ENCODE data around the gene GET3.

Gene GET3

DNA sequence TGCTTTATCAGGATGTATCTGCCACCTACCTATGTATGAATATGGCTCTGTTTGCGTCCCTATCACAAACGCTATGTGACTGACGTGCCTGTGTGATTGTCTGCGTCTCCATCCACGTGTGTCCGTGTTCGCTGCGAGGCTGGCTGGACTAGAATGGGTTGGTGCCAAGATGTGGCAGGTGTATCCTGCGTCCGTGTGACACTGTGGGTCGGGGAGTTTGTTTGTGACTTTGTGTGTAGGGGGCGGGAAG is 44.8 kb downstream of the GET3 start:
- DNase-seq = no peak

DNA sequence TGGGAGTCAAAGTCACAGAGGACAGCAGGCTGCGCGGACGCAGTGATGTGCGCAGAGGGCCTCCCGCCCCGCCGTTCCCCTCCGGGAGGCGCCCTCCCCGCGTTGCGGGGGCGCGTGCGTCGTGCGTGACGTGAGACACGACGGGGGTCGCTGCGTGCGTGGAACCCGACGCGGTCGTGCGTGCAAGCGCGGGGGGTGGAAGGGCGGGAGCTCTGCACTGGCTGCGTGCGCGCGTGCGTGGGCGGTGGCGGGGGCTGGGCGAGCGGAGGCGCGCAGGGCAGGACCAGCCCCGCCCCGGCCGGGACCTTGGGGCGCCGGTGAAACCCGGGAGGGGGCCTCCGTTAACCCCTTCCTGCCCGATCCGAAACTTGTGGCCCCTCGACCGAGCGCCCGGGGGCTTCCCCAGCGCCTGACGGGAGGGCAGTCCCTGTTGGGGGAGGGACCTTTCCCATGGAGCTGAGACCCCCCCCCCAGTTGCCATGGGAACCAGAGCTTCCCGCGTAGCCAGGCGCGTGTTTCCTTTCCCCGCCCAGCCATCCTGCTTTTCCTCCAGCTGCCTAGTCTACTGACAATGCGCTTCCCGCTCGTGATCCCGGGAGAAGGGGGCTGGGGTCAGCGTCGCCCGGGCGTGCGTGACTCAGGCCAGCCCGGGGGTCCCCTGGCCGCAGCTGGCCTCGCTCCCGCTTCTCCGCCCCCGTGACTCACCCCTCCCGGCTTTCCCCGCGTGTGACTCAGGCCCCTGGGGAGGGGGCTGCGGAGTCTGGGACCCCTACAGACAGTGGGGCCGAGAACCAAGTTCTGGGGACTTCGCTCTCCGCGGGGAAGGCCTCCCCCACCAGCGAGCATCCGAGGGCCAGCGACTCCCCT is 45.4 kb downstream of the GET3 start:
- peak; percentile 29 to 86 for DNase-seq

DNA sequence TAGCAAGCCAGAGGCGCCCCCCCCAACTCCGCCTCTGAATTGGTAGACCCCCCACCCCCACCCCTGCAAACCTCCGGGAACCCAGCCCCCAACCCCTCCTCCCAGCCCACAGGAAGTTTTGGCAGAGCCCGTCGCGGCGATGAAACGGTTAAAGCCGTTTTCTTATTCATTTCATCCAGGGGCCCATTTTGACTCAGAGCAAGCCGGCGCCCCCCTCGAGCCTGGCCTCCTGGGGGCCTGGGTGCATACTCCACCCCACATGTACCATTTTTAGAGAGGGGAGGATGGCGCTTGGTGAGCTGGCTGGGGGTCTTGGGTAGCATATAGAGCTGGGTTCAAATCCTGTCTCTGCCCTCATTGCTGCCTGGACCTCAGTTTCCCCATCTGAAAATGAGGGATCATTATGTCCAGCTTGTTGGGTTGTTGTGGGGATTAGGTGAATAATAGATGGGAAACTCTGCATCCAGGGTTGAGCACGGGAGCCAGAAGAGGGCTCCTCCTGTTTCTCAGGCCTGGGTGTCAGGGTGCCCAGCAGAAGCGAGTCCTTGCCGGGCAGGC is 46.1 kb downstream of the GET3 start:
- no peak for DNase-seq

- no peak for DNase-seq
These were observed 46.6 kb downstream of the GET3 start for GRCh38 chr19:12783849-12784393.

DNA sequence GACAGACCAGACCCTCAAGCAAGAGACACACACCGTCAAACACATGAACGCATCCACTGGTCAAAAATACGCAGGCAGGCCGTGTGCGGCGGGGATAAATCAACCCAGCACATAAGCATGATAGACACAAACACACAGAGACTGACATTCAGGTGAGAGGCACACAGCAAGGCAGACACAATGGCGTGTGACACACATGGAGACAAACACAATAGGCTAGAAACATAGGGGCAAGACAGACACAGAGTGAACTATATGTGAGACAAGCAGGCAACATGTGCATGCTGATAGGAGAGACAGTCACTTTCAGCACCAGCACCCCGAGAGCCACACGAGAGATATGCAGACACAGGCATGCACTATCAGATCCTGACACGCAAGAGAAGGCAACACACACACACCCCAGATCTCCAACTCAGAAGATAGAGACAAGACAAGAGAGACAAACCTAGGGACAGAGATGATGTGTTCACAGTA is 47.1 kb downstream of the GET3 start:
- DNase-seq = no peak

- no peak for DNase-seq
These were observed 47.7 kb downstream of the GET3 start for GRCh38 chr19:12784871-12785430.

GRCh38 chr19:12785431-12786031 is 48.2 kb downstream of the GET3 start:
- no peak for DNase-seq

DNA sequence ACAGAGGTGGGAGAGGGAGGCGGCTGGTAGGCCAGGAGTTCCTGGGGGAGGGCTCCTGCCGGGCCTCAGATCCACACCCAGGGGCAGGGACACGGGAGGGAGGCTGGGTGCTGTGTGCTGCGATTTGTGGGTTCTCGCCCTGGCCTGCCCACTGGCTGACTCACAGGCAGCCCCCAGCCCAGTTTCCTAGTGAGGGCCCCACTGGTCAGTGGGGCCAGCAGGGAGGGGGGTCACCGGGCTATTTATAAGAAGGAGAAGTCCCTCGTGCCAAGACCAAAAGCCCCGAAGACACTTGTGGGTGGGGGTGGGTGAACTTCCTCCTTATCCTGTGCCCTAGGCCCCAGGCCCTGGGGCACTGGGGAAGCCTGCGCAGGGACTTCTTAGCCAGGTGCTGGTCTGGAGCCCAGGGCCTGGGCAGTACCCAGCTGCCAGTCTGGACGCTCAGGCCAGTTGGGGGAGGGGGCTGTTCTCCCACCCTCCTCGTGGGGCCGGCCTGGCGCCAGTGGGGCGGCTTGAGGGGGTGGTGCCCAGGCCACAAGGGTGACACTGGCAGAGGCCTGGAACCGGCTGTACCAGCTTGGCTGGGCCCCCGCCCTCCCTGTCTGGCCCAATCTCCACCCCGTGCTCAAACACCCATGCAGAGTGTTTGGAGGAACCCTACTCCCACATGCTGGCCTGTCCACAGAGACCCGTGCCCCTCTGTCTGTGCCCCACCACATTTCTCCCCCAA is 49.0 kb downstream of the GET3 start:
- DNase-seq = no peak

DNA sequence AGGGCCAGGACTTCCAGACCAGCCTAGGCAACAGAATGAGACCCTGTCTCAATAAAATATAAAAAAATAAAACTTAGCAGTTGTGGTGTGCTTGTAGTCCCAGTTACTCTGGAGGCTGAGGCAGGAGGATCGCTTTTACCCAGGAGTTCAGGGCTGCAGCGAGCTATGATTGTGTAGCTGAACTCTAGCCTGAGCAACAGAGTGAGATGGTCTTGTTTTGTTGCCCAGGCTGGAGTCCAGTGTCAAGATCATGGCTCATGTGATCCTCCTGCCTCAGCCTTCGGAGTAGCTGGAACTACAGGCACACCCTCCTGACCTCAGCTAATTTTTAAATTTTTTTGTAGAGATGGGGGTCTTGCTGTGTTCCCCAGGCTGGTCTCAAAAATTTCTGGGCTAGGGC is 49.7 kb downstream of the GET3 start:
- DNase-seq = no peak

- DNase-seq = no peak
These were observed 50.2 kb downstream of the GET3 start for GRCh38 chr19:12787458-12787857.

- no peak for DNase-seq
These were observed 50.9 kb downstream of the GET3 start for GRCh38 chr19:12788042-12788681.

GRCh38 chr19:12788682-12789097 is 51.4 kb downstream of the GET3 start:
- peak in 1 of 2 experiments; percentile 23 for DNase-seq

GRCh38 chr19:12789098-12789903 is 52.0 kb downstream of the GET3 start:
- DNase-seq = peak in 1 of 2 experiments; percentile 78

- DNase-seq = peak; percentile 76 to 94
These were observed 52.8 kb downstream of the GET3 start for GRCh38 chr19:12789904-12790619.

DNA sequence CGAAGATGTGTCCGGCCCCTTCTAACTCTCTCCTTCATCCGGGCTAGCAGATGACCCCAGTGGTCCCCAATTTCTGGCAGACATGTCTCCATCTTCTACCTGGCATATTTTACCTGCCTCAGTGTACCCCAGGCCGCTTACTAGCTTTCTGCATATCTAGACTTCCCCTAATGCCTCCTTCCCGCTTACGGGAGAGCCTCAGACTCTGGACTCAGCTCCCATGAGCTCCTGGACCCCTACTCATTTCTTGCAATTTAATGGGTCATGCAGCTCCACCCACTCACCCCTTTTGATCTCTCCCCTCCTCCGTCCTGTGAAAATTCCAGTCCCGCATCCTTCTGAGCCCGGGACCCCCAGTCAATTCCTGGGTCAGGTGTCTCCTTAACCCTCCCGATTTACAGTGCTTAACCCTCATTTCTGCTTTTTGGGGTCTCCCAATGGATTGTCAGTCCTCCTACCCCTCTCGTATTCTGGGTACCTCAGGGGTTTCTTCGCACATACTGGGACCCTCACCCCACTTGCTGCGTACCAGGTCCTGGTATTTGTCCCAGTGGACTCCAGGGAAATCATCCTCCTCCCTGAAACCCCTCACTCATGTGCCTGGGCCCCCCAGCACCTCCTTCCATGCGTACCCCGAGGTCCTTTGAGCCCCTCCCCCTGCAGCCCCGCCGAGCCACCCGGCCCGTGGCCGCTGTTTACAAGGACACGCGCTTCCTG is 53.5 kb downstream of the GET3 start:
- DNase-seq = no peak

- DNase-seq = peak; percentile 73 to 93
These were observed 54.2 kb downstream of the GET3 start, which contains the start of gene JUNB for GRCh38 chr19:12791345-12792050. Gene JUNB (plus strand): TSS chr19:12791486. CDS start chr19:12791772, 286 bp downstream.

DNA sequence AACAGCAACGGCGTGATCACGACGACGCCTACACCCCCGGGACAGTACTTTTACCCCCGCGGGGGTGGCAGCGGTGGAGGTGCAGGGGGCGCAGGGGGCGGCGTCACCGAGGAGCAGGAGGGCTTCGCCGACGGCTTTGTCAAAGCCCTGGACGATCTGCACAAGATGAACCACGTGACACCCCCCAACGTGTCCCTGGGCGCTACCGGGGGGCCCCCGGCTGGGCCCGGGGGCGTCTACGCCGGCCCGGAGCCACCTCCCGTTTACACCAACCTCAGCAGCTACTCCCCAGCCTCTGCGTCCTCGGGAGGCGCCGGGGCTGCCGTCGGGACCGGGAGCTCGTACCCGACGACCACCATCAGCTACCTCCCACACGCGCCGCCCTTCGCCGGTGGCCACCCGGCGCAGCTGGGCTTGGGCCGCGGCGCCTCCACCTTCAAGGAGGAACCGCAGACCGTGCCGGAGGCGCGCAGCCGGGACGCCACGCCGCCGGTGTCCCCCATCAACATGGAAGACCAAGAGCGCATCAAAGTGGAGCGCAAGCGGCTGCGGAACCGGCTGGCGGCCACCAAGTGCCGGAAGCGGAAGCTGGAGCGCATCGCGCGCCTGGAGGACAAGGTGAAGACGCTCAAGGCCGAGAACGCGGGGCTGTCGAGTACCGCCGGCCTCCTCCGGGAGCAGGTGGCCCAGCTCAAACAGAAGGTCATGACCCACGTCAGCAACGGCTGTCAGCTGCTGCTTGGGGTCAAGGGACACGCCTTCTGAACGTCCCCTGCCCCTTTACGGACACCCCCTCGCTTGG is 55.0 kb downstream of the GET3 start:
- peak; percentile 30 to 69 for DNase-seq

GRCh38 chr19:12792853-12793289 is 55.6 kb downstream of the GET3 start:
- no peak for DNase-seq

Measured in NCI-H526 (cell line).